Mesothelial cell of epicardium (in vitro differentiated cells): ENCODE results near the gene HLA-A. TPM values are rescaled to one million over a fixed set of nuclear protein-coding genes. Genes with fewer than 3 reads are reported as not detected.

Experiments used
- DNase-seq, 2 experiments: peaks; one replicate each; pipeline ENCODE4 v3.0.0; 2021; ENCODE audit warnings: low spot score in 2 of 2; ENCODE audit not compliant: unreplicated experiment in 2 of 2
- H3K27ac Mint-ChIP-seq: 2 replicates; pipeline ENCODE4 v1.8.0; 2021; ENCODE audit warnings: mixed read lengths
- H3K27me3 Mint-ChIP-seq: 2 replicates; pipeline ENCODE4 v1.8.0; 2021; ENCODE audit warnings: low read depth, mixed read lengths
- H3K36me3 Mint-ChIP-seq: 2 replicates; pipeline ENCODE4 v1.8.0; 2021; ENCODE audit warnings: mixed read lengths
- H3K4me1 Mint-ChIP-seq: 2 replicates; pipeline ENCODE4 v1.8.0; 2021; ENCODE audit warnings: mixed read lengths
- H3K4me3 Mint-ChIP-seq: 2 replicates; pipeline ENCODE4 v1.8.0; 2021; ENCODE audit warnings: mild to moderate bottlenecking, moderate library complexity, mixed read lengths
- H3K9me3 Mint-ChIP-seq: 2 replicates; pipeline ENCODE4 v1.8.0; 2021; ENCODE audit warnings: mixed read lengths
- CTCF ChIP-seq: fragments of 200-600 bp; sonication (generic); IDR thresholded peaks from one replicate; pipeline ENCODE4 v1.5.0; 2021; ENCODE audit warnings: antibody characterized with exemption; ENCODE audit not compliant: unreplicated experiment
- total RNA-seq: library from RNA; stranded (reverse); gene quantifications from 3 replicates; pipeline ENCODE4 v1.2.1, GENCODE V29; 2021

HLA-A gene
- total RNA-seq, 1 donor from 2014 or later = 115 TPM

- no peak for DNase-seq
- Mint-ChIP-seq H3K4me3 (peak overlapping the region; percentile 33), H3K36me3 (no peaks in the 10 kb centered on the region), H3K4me1 (peaks cover 31% of the 10 kb centered on the region), H3K27me3 (peaks cover 3% of the 10 kb centered on the region), H3K27ac (peak overlapping the region; percentile 90), H3K9me3 (no peaks in the 10 kb centered on the region)
- TF ChIP-seq CTCF = no peak
These were observed 22.7 kb downstream of the HLA-A start for GRCh38 chr6:29964887-29965562.

GRCh38 chr6:29965563-29965872, 23.2 kb downstream of the HLA-A start:
- DNase-seq = no peak
- Mint-ChIP-seq H3K9me3 (no peaks in the 10 kb centered on the region), H3K27me3 (peaks cover 6% of the 10 kb centered on the region), H3K36me3 (no peaks in the 10 kb centered on the region), H3K4me3 (peak overlapping the region; percentile 33), H3K4me1 (peaks cover 31% of the 10 kb centered on the region), H3K27ac (peak overlapping the region; percentile 90)
- no peak for TF ChIP-seq CTCF

- Mint-ChIP-seq H3K4me3 (peak overlapping the region; percentile 18), H3K27ac (peak overlapping the region; percentile 90), H3K4me1 (peaks cover 31% of the 10 kb centered on the region), H3K27me3 (peaks cover 6% of the 10 kb centered on the region), H3K36me3 (no peaks in the 10 kb centered on the region), H3K9me3 (no peaks in the 10 kb centered on the region)
- no peak for TF ChIP-seq CTCF
- DNase-seq = no peak
These were observed 23.7 kb downstream of the HLA-A start for GRCh38 chr6:29965873-29966601.

GRCh38 chr6:29967379-29968010, 25.2 kb downstream of the HLA-A start:
- H3K27ac Mint-ChIP-seq = no peak overlapping the region

GRCh38 chr6:29968130-29968529, 25.8 kb downstream of the HLA-A start:
- Mint-ChIP-seq H3K9me3 (no peaks in the 10 kb centered on the region), H3K4me3 (no peak overlapping the region)
- DNase-seq = no peak

More at GRCh38 chr6:29967379-29968010, 25.2 kb downstream of the HLA-A start:
- Mint-ChIP-seq H3K4me3 (no peak overlapping the region), H3K4me1 (peaks cover 31% of the 10 kb centered on the region), H3K27me3 (peaks cover 21% of the 10 kb centered on the region), H3K36me3 (no peaks in the 10 kb centered on the region), H3K9me3 (no peaks in the 10 kb centered on the region)
- no peak for TF ChIP-seq CTCF
- DNase-seq = no peak

More at GRCh38 chr6:29968130-29968529, 25.8 kb downstream of the HLA-A start:
- no peaks in the 10 kb centered on the region for H3K36me3 Mint-ChIP-seq
- no peak overlapping the region for H3K27ac Mint-ChIP-seq
- TF ChIP-seq CTCF = no peak
- H3K27me3 Mint-ChIP-seq = peaks cover 27% of the 10 kb centered on the region
- H3K4me1 Mint-ChIP-seq = peaks cover 31% of the 10 kb centered on the region
